DMS 273 (cell line): Measurements from ENCODE around the gene STXBP6.
"Not testable (repeated sequence)": the region's sequence is repeated elsewhere in the genome, so short reads cannot be mapped to it uniquely, and the experiment has no call there.

Experiments
- DNase-seq: peaks from one replicate; lab custom pipeline; 2025; ENCODE audit not compliant: unreplicated experiment; lab: John Stamatoyannopoulos, UW

The STXBP6 gene

GRCh38 chr14:24959791-24960331 is 90.1 kb downstream of the STXBP6 start:
- DNase-seq, result no peak

GRCh38 chr14:24958271-24958670 is 91.7 kb downstream of the STXBP6 start:
- no peak for DNase-seq

- no peak for DNase-seq
Observed at GRCh38 chr14:24957814-24958213, 92.1 kb downstream of the STXBP6 start.

- no peak for DNase-seq
Observed at GRCh38 chr14:24956104-24956503, 93.8 kb downstream of the STXBP6 start.

- no peak for DNase-seq
Observed at GRCh38 chr14:24954700-24955037, 95.3 kb downstream of the STXBP6 start.

GRCh38 chr14:24954037-24954699 is 95.8 kb downstream of the STXBP6 start:
- no peak for DNase-seq

- DNase-seq, result peak; percentile 17
Observed at GRCh38 chr14:24952851-24953666, 96.9 kb downstream of the STXBP6 start.

- DNase-seq, result no peak
Observed at GRCh38 chr14:24948261-24948847, 101.6 kb downstream of the STXBP6 start.

GRCh38 chr14:24947131-24947530 is 102.8 kb downstream of the STXBP6 start:
- DNase-seq, result no peak

GRCh38 chr14:24944800-24945199 is 105.1 kb downstream of the STXBP6 start:
- DNase-seq, result no peak

GRCh38 chr14:24943024-24943423 is 106.9 kb downstream of the STXBP6 start:
- DNase-seq, result peak; percentile 19

- peak; percentile 42 for DNase-seq
Observed at GRCh38 chr14:24941719-24942118, 108.2 kb downstream of the STXBP6 start.

- DNase-seq, result no peak
Observed at GRCh38 chr14:24940213-24940783, 109.6 kb downstream of the STXBP6 start.

GRCh38 chr14:24938593-24938992 is 111.4 kb downstream of the STXBP6 start:
- DNase-seq, result no peak

- no peak for DNase-seq
Observed at GRCh38 chr14:24937300-24937699, 112.6 kb downstream of the STXBP6 start.

- DNase-seq, result not testable (repeated sequence)
Observed at GRCh38 chr14:24936773-24937172, 113.2 kb downstream of the STXBP6 start.

- DNase-seq, result no peak
Observed at GRCh38 chr14:24935796-24936195, 114.2 kb downstream of the STXBP6 start.

GRCh38 chr14:24928386-24928900 is 121.5 kb downstream of the STXBP6 start:
- DNase-seq, result no peak

- no peak for DNase-seq
Observed at GRCh38 chr14:24927809-24928208, 122.1 kb downstream of the STXBP6 start.

GRCh38 chr14:24925771-24926374 is 124.1 kb downstream of the STXBP6 start:
- no peak for DNase-seq

GRCh38 chr14:24924544-24924943 is 125.4 kb downstream of the STXBP6 start:
- no peak for DNase-seq
